Activated CD4-positive, alpha-beta T cell treated with anti-CD3 and anti-CD28 coated beads, Interleukin-2, Interleukin-4, amounts not matched to agents 100 ng/mL and 50 ng/mL, durations not matched to agents 16 hours and 8 hours (primary cell): ENCODE data around the gene GAS2.
A peak's percentile ranks its signal among the peaks of the same experiment; 100 is the strongest.
"Not testable (repeated sequence)": the region's sequence is repeated elsewhere in the genome, so short reads cannot be mapped to it uniquely, and the experiment has no call there.

Experiments used
- DNase-seq: peaks from one replicate; pipeline ENCODE4 v3.0.0-alpha.2; 2020; ENCODE audit warnings: low spot score

GAS2 gene

GRCh38 chr11:22666325-22666687 is at the start of gene GAS2:
Gene GAS2 (plus strand): TSS chr11:22666611. CDS start chr11:22674870, 8,259 bp downstream.
- DNase-seq = no peak

- DNase-seq = no peak
Measured at GRCh38 chr11:22617868-22618267, 48.5 kb upstream of the GAS2 start.

- peak; percentile 69 for DNase-seq
Measured at GRCh38 chr11:22624742-22625447, 41.5 kb upstream of the GAS2 start.

DNA sequence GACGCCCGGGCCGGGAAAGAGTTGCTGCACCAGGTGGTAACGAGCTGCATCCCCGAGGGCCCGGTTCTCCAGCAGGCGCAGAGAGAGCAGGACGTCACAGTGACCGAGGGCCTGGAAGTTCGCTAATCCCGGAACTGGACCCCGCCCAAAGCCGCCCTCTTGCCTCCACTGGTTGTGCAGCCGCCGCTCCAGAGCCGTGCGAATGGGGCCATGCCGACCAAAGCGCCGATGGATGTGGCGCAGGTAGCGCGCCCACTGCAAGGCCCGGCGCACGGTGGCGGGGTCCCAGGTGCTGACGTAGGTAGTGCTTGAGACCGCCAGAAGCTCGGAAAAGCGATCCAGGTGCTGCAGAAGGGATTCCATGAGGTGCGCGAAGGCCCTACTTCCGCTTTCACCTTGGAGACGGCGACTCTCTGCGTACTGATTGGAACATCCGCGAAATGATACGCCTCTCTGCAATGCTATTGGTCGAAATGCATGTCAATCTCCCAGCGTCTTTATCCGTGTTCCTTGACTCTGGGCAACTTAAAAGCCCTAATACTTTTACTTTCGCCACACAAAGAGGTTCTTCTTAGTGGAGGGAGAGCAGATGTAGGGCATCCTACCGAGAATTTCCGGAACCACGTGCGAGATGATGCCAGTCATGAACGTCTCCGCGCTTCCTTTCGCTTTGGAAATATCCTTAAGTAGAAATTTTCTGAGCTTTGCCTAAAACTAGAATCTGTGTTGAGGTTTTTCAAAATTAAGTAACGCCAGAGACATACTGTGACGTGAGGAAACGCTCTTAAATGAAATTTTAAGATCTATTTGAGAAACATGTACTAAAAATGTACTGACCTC is 40.7 kb upstream of the GAS2 start, which contains the start of gene FANCF:
TSS of gene FANCF (minus strand) at position 376 of the 840 bp plus-strand sequence. CDS start at position 363, 13 bp downstream.
- DNase-seq = peak; percentile 97

GRCh38 chr11:22626573-22627239 is 39.7 kb upstream of the GAS2 start:
- DNase-seq = no peak

DNA sequence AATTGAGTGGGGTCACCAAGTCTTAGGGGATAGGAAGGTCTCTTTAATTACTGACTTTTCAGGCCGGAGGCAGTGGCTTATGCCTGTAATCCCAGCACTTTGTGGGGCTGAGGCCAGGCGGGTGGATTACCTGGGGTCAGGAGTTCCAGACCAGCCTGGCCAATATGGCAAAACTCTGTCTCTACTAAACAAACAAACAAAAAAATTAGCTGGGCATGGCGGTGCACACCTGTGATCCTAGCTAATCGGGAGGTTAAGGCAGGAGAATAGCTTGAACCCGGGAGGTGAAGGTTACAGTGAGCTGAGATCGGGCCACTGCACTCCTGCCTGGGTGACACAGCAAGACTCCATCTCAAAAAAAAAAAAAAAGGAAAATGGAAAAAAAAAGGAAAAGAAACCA is 39.0 kb upstream of the GAS2 start:
- no peak for DNase-seq

GRCh38 chr11:22633354-22633902 is 33.0 kb upstream of the GAS2 start:
- DNase-seq = no peak

DNA sequence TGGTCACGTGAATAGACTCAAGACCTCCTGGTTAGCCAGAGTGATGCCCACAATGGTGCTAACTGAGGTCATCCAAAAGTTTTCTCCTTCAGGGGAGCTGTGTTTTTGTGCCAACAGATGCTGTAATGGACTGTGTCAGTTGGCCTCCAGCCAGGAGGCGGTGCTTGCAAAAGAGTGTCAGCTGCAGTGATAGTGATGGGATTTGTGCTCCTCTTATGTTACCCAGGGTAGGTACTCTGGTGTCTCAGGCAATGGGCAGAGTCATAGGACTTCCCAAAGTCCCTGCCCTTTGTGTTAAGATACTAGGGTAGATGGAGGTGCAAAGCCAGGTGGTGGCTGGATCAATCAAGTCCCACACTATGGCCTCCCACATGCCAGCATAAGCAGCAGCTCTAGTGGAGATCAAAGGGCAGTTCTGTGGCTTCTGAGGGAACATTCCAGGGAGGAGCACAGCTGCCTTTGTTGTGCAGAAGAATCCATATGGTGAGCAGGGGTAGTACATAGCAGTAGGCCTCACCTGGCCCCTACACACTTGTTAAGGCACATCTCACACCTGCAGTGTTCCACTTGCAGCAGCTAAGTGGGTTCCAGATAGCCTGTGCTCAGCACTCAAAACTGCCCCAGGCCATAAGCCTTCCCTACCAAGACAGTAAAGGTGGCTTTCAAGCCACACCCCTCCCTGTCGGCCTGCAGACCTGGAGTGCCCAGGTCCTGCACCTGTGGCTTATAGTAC is 31.3 kb upstream of the GAS2 start:
- DNase-seq = no peak

DNA sequence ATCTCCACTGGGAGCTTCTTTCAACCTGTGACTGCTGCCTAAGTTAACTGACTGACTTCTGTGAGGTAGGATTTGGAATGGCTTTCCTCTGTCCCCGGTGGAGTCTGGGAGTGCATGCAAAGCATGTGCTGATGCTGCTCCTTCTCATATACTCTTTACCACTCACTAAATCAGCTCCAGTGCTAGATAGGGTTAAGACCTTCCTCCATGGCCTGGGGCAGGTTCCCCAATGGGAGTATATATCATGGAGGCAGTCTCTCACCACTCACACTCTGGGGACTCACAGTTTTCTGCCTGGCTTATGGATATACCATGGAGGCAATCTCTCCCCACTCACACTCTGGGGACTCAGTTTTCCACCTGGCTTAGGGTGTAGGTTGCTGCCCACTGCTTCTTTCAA is 30.7 kb upstream of the GAS2 start:
- DNase-seq = no peak

- DNase-seq = no peak
Measured at GRCh38 chr11:22640862-22641261, 25.5 kb upstream of the GAS2 start.

GRCh38 chr11:22641559-22641958 is 24.9 kb upstream of the GAS2 start:
- no peak for DNase-seq

DNA sequence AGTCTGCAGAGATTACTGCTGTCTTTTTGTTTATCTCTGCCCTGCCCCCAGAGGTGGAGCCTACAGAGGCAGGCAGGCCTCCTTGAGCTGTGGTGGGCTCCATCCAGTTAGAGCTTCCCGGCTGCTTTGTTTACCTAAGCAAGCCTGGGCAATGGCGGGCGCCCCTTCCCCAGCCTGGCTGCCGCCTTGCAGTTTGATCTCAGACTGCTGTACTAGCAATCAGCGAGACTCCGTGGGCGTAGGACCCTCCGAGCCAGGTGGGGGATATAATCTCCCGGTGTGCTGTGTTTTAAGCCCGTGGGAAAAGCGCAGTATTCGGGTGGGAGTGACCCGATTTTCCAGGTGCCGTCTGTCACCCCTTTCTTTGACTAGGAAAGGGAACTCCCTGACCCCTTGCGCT is 14.1 kb upstream of the GAS2 start:
- not testable (repeated sequence) for DNase-seq

GRCh38 chr11:22656130-22656529 is 10.3 kb upstream of the GAS2 start:
- no peak for DNase-seq

GRCh38 chr11:22657101-22657694 is 9.2 kb upstream of the GAS2 start:
- no peak for DNase-seq

DNA sequence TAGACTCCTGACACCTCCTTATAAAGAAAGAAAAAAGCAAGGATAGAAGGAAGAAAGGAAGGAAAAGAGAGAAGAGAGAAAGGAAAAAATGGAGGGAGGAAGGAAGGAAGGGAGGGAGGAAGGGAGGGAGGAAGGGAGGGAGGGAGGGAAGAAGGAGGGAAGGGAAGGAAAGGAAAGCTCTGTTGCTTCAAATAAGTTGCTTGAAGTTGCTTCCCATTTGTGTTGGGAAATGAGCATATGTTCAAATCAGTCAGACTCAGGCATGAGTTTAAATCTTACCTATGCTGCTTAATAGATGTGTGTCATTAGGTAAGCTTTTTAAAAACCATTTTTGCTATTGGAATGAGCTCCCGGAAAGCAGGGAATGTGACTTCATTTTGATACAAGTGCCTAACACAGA is 6.6 kb upstream of the GAS2 start:
- no peak for DNase-seq

GRCh38 chr11:22666688-22667439 is 453 bp downstream of the GAS2 start:
- no peak for DNase-seq

- DNase-seq = no peak
Measured at GRCh38 chr11:22668005-22668796, 1.8 kb downstream of the GAS2 start.

- DNase-seq = no peak
Measured at GRCh38 chr11:22669368-22669767, 3.0 kb downstream of the GAS2 start.

- no peak for DNase-seq
Measured at GRCh38 chr11:22670830-22671229, 4.4 kb downstream of the GAS2 start.

GRCh38 chr11:22671751-22672150 is 5.3 kb downstream of the GAS2 start:
- DNase-seq = no peak
